ENCODE data around the gene AXIN2. TPM values are rescaled to one million over a fixed set of nuclear protein-coding genes. Genes with fewer than 3 reads are reported as not detected.
A peak's percentile ranks its signal among the peaks of the same experiment; 100 is the strongest.

AXIN2 gene
- total RNA-seq, 1 donor from 2014 or later = 2.1 TPM

- no peak for DNase-seq (ENCODE audit: low read depth in 2 of 2)
These were observed 23.4 kb upstream of the AXIN2 start for GRCh38 chr17:65584604-65585521.

GRCh38 chr17:65583921-65584603 lies 22.6 kb upstream of the AXIN2 start:
- DNase-seq (ENCODE audit: low read depth in 2 of 2) = no peak

- DNase-seq (ENCODE audit: low read depth in 2 of 2) = no peak
These were observed 15.5 kb upstream of the AXIN2 start for GRCh38 chr17:65576939-65577338.

- no peak for DNase-seq (ENCODE audit: low read depth in 2 of 2)
These were observed 11.8 kb upstream of the AXIN2 start for GRCh38 chr17:65573282-65573602.

- no peak for DNase-seq (ENCODE audit: low read depth in 2 of 2)
These were observed 11.3 kb upstream of the AXIN2 start for GRCh38 chr17:65572581-65573281.

GRCh38 chr17:65572186-65572580 lies 10.7 kb upstream of the AXIN2 start:
- no peak for DNase-seq (ENCODE audit: low read depth in 2 of 2)

GRCh38 chr17:65568918-65569317 lies 7.5 kb upstream of the AXIN2 start:
- DNase-seq (ENCODE audit: low read depth in 2 of 2) = no peak

GRCh38 chr17:65567566-65567965 lies 6.1 kb upstream of the AXIN2 start:
- DNase-seq (ENCODE audit: low read depth in 2 of 2) = no peak

- DNase-seq (ENCODE audit: low read depth in 2 of 2) = no peak
These were observed 4.1 kb upstream of the AXIN2 start for GRCh38 chr17:65565559-65565958.

GRCh38 chr17:65564793-65565192 lies 3.3 kb upstream of the AXIN2 start:
- DNase-seq (ENCODE audit: low read depth in 2 of 2) = peak; percentile 20 to 28

GRCh38 chr17:65562206-65562531 lies 721 bp upstream of the AXIN2 start:
- no peak for DNase-seq (ENCODE audit: low read depth in 2 of 2)

- DNase-seq (ENCODE audit: low read depth in 2 of 2) = peak; percentile 79 to 89
These were observed 608 bp downstream of the AXIN2 start for GRCh38 chr17:65560628-65561451.

GRCh38 chr17:65559804-65560627 lies 1.4 kb downstream of the AXIN2 start:
- DNase-seq (ENCODE audit: low read depth in 2 of 2) = peak in 1 of 2 donors; percentile 48

- peak in 1 of 2 donors; percentile 13 for DNase-seq (ENCODE audit: low read depth in 2 of 2)
These were observed 2.0 kb downstream of the AXIN2 start for GRCh38 chr17:65559461-65559803.

- DNase-seq (ENCODE audit: low read depth in 2 of 2) = no peak
These were observed 2.6 kb downstream of the AXIN2 start for GRCh38 chr17:65558683-65559460.

GRCh38 chr17:65558311-65558682 lies 3.2 kb downstream of the AXIN2 start:
- DNase-seq (ENCODE audit: low read depth in 2 of 2) = no peak

- DNase-seq (ENCODE audit: low read depth in 2 of 2) = no peak
These were observed 3.8 kb downstream of the AXIN2 start for GRCh38 chr17:65557349-65558310.

GRCh38 chr17:65556910-65557348 lies 4.5 kb downstream of the AXIN2 start:
- DNase-seq (ENCODE audit: low read depth in 2 of 2) = no peak

Measured in dermis microvascular lymphatic vessel endothelial cell (primary cell).